OCI-LY7 (cell line): Measurements from ENCODE around the gene RRBP1. TPM values are rescaled to one million over a fixed set of nuclear protein-coding genes. Genes with fewer than 3 reads are reported as not detected.

Experiments
- BruUV-seq: library from RNA; stranded (reverse); fragments of 400-500 nt; replicated peaks from 2 replicates; lab custom pipeline; 2021; lab: Mats Ljungman, UMichigan
- CTCF ChIA-PET: fragments of 300-600 bp; sonication (Branson Sonifier 250); formaldehyde crosslinking; loops from one replicate; lab custom pipeline; 2022; ENCODE audit warnings: antibody characterized with exemption; ENCODE audit not compliant: unreplicated experiment; lab: Charles Lee
- POLR2A ChIA-PET: fragments of 300-600 bp; sonication (Branson Sonifier 250); formaldehyde crosslinking; loops from one replicate; lab custom pipeline; 2022; ENCODE audit warnings: antibody characterized with exemption; lab: Charles Lee
- DNase-seq: peaks from one replicate; pipeline ENCODE4 v3.0.0-alpha.2; 2015; ENCODE audit warnings: low spot score
- H2AFZ ChIP-seq: fragments of 200-600 bp; sonication (generic), shearing (Covaris generic); 2 replicates; pipeline ENCODE4 v1.6.1; 2014; ENCODE audit warnings: mild to moderate bottlenecking, antibody characterized with exemption, low read length, moderate library complexity
- H3K27ac ChIP-seq: fragments of 200-600 bp; sonication (generic); 2 replicates; pipeline ENCODE4 v1.5.1; 2014; ENCODE audit warnings: mixed run types, low read depth, mild to moderate bottlenecking, moderate library complexity, low read length, inconsistent platforms; ENCODE audit not compliant: poor library complexity, severe bottlenecking
- H3K36me3 ChIP-seq: fragments of 200-600 bp; sonication (generic); 2 replicates; pipeline ENCODE4 v1.6.1; 2014; ENCODE audit warnings: mild to moderate bottlenecking, antibody characterized with exemption, low read length, moderate library complexity, mixed read lengths; ENCODE audit not compliant: insufficient read depth
- H3K4me1 ChIP-seq: fragments of 200-600 bp; sonication (generic); 2 replicates; pipeline ENCODE4 v1.5.1; 2014; ENCODE audit warnings: mild to moderate bottlenecking, low read length; ENCODE audit not compliant: insufficient read depth, poor library complexity, severe bottlenecking
- H3K4me2 ChIP-seq: fragments of 200-600 bp; sonication (generic); 2 replicates; pipeline ENCODE4 v1.6.1; 2014; ENCODE audit warnings: mild to moderate bottlenecking, low read length
- H3K4me3 ChIP-seq: fragments of 200-600 bp; sonication (generic); 2 replicates; pipeline ENCODE4 v1.5.1; 2014; ENCODE audit warnings: mild to moderate bottlenecking, low read depth, low read length; ENCODE audit not compliant: poor library complexity, severe bottlenecking
- H3K79me2 ChIP-seq: fragments of 200-600 bp; sonication (generic); 2 replicates; pipeline ENCODE4 v1.6.1; 2016; ENCODE audit warnings: low read depth, mild to moderate bottlenecking, low read length, moderate library complexity, mixed read lengths; ENCODE audit not compliant: insufficient read depth
- H3K9me2 ChIP-seq: fragments of 200-600 bp; sonication (generic); 2 replicates; pipeline ENCODE4 v1.6.1; 2016; ENCODE audit warnings: mild to moderate bottlenecking, low read length, mixed read lengths; ENCODE audit not compliant: insufficient read depth
- H3K9me3 ChIP-seq: fragments of 200-600 bp; sonication (generic); 2 replicates; pipeline ENCODE4 v1.6.1; 2014; ENCODE audit warnings: mild to moderate bottlenecking, mixed run types, low read length, mixed read lengths
- H4K20me1 ChIP-seq: fragments of 200-600 bp; sonication (generic); 2 replicates; pipeline ENCODE4 v1.6.1; 2014; ENCODE audit warnings: mild to moderate bottlenecking, antibody characterized with exemption, low read length, moderate library complexity, mixed read lengths; ENCODE audit not compliant: insufficient read depth
- EZH2phosphoT487 ChIP-seq: fragments of 200-600 bp; sonication (generic); IDR thresholded peaks from 2 replicates; pipeline ENCODE4 v1.6.1; 2018; ENCODE audit warnings: low read depth, borderline replicate concordance, mild to moderate bottlenecking, mixed run types, antibody characterized with exemption, low read length, moderate library complexity, mixed read lengths
- intact Hi-C: fragments of 100-400 bp; cut with micrococcal nuclease; formaldehyde crosslinking; loops from one replicate; pipeline ENCODE4 v1.10.0; 2022; ENCODE audit not compliant: unreplicated experiment
- total RNA-seq, 2 experiments: library from RNA; depleted of rRNA in 1 of 2; stranded (reverse); fragments of >200 nt in 1 of 2; shearing (Covaris generic) in 1 of 2; gene quantifications; 2 replicates each; pipeline ENCODE4 v1.2.3, GENCODE V29; 2014 to 2022
- TF ChIP-seq, protein P1 (sequence below): fragments of 200-600 bp; sonication (generic); conservative IDR thresholded peaks from 2 replicates; pipeline ENCODE4 v1.5.1; 2014; ENCODE audit warnings: mild to moderate bottlenecking, antibody characterized with exemption, low read length, moderate library complexity, mixed read lengths

The RRBP1 gene
- total RNA-seq, 2 experiments from 2014 or later: 13.6 to 46.3 TPM

GRCh38 chr20:17701826-17702225 lies 19.8 kb upstream of the RRBP1 start:
- no peaks in the 10 kb centered on the region for H3K79me2 ChIP-seq
- no peak overlapping the region for H3K4me3 ChIP-seq
- H3K9me2 ChIP-seq: no peaks in the 10 kb centered on the region
- intact Hi-C loops: no loop called here
- H3K36me3 ChIP-seq: no peaks in the 10 kb centered on the region
- no peak overlapping the region for H3K4me2 ChIP-seq
- ChIA-PET CTCF (no interaction called here), POLR2A (interaction anchor here (1.2 kb wide), 1 partner anchor 19 kb away, joined by 4 read pairs; no protein-coding TSS in a partner anchor)
- no peak for TF ChIP-seq EZH2phosphoT487
- TF ChIP-seq, protein P1, sequence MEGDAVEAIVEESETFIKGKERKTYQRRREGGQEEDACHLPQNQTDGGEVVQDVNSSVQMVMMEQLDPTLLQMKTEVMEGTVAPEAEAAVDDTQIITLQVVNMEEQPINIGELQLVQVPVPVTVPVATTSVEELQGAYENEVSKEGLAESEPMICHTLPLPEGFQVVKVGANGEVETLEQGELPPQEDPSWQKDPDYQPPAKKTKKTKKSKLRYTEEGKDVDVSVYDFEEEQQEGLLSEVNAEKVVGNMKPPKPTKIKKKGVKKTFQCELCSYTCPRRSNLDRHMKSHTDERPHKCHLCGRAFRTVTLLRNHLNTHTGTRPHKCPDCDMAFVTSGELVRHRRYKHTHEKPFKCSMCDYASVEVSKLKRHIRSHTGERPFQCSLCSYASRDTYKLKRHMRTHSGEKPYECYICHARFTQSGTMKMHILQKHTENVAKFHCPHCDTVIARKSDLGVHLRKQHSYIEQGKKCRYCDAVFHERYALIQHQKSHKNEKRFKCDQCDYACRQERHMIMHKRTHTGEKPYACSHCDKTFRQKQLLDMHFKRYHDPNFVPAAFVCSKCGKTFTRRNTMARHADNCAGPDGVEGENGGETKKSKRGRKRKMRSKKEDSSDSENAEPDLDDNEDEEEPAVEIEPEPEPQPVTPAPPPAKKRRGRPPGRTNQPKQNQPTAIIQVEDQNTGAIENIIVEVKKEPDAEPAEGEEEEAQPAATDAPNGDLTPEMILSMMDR: no peak
- no peaks in the 10 kb centered on the region for H3K9me3 ChIP-seq
- H3K27ac ChIP-seq: no peak overlapping the region
- no peaks in the 10 kb centered on the region for H4K20me1 ChIP-seq
- DNase-seq: no peak
- no peak overlapping the region for H2AFZ ChIP-seq
- no peaks in the 10 kb centered on the region for H3K4me1 ChIP-seq
- BruUV-seq: no TSS peak

DNA sequence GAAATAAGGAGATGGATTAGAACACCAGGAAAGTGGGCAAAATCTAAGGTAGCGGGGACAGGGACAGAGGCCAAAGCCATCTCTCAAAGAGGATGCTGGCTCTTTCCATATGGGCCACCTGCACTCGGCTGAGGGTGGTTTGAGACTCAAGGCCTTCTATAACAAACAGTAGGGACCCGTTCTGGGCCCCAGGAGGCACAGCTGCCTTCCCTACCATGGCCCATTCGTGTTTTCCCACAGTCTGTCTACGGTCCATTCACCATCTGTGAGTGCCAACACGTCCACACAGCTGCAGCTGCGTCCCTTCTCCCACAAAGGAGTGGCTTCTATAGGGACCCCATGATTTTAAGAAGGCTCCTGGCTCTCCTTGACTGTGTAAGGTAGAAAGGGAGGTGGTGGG lies 18.6 kb upstream of the RRBP1 start:
- Histone ChIP-seq H4K20me1 (no peaks in the 10 kb centered on the region), H3K36me3 (no peaks in the 10 kb centered on the region), H3K4me3 (no peak overlapping the region), H3K79me2 (no peaks in the 10 kb centered on the region), H2AFZ (no peak overlapping the region), H3K27ac (no peak overlapping the region), H3K4me1 (no peaks in the 10 kb centered on the region), H3K4me2 (no peak overlapping the region), H3K9me2 (no peaks in the 10 kb centered on the region), H3K9me3 (0 out of 2 replicates have a peak, but pooled peaks cover 4% of the 10 kb centered on the region)
- TF ChIP-seq, protein P1: no peak
- TF ChIP-seq EZH2phosphoT487: no peak
- intact Hi-C loops: no loop called here
- no peak for DNase-seq
- CTCF ChIA-PET: interaction anchor here (0.6 kb wide), 1 partner anchor 22 kb away, joined by 3 read pairs; no protein-coding TSS in a partner anchor
- POLR2A ChIA-PET: interaction anchor here (1.2 kb wide), 1 partner anchor 18 kb away, joined by 4 read pairs; no protein-coding TSS in a partner anchor
- BruUV-seq: no TSS peak

- ChIA-PET CTCF (interaction anchor here (0.6 kb wide), 2 partner anchors 22 to 130 kb away, joined by 3 read pairs; no protein-coding TSS in a partner anchor), POLR2A (interaction anchor here (0.6 kb wide), 1 partner anchor 220 kb away, joined by 7 read pairs; no protein-coding TSS in a partner anchor)
- no peaks in the 10 kb centered on the region for H4K20me1 ChIP-seq
- no TSS peak for BruUV-seq
- intact Hi-C loops: no loop called here
- H2AFZ ChIP-seq: no peak within 1 kb of the TSS
- no peaks in the 10 kb centered on the region for H3K36me3 ChIP-seq
- no peaks in the 10 kb centered on the region for H3K9me2 ChIP-seq
- no peak for TF ChIP-seq EZH2phosphoT487
- TF ChIP-seq, protein P1: no peak
- no peak for DNase-seq
- no peak within 1 kb of the TSS for H3K4me3 ChIP-seq
- no peak within 1 kb of the TSS for H3K27ac ChIP-seq
- H3K4me2 ChIP-seq: no peak within 1 kb of the TSS
- no peaks in the 10 kb centered on the region for H3K4me1 ChIP-seq
- no peaks in the 10 kb centered on the region for H3K79me2 ChIP-seq
- 0 out of 2 replicates have a peak, but pooled peaks cover 4% of the 10 kb centered on the region for H3K9me3 ChIP-seq
Measured at GRCh38 chr20:17699931-17700351, 17.9 kb upstream of the RRBP1 start, which contains the start of gene BANF2. TSS of gene BANF2 (plus strand) at chr20:17699966. CDS start at chr20:17725026, 25,060 bp downstream.
